GM19238 (cell line): Measurements from ENCODE around the gene OOSP2.
"Not testable (repeated sequence)": the region's sequence is repeated elsewhere in the genome, so short reads cannot be mapped to it uniquely, and the experiment has no call there.

Experiments
- DNase-seq: peaks from one replicate; pipeline ENCODE4 v3.0.0; 2011; ENCODE audit warnings: low spot score; ENCODE audit not compliant: insufficient read length

OOSP2 gene, protein sequence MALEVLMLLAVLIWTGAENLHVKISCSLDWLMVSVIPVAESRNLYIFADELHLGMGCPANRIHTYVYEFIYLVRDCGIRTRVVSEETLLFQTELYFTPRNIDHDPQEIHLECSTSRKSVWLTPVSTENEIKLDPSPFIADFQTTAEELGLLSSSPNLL

DNA sequence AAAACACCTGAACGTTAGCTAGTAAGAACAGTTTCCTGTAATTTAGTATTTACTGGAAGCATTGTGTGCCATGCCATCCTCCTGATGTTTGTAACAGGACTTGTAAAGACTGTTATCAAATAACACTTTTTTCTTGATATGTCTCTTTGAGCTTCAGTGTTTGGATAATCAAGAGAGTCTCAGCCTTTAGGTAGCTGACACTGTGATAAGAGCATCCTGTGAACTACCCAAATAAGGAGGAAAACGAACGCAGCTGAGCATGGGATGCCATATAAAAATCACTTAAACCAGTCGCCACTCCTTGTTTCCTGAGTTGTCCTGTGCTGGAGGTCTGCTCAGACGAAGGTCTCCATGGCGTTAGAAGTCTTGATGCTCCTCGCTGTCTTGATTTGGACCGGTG is at the start of gene OOSP2:
OOSP2 (plus strand) TSS at position 301 of the 400 bp plus-strand sequence; CDS start at position 352, 51 bp downstream.
- DNase-seq: no peak

DNA sequence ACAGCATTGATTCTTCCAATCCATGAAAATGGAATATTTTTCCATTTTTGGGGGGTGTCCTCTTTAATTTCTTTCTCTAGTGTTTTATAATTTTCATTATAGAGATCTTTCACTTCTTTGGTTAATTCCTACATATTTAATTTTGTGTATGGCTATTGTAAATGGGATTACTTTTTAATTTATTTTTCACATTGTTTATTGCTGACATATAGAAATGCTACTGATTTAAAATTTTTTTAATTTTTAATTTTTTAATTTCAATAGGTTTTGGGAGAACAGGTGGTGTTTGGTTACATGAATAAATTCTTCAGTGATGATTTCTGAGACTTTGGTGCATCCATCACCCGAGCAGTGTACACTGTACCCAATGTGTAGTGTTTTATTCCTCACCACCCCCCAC is 49.8 kb upstream of the OOSP2 start:
- no peak for DNase-seq

DNA sequence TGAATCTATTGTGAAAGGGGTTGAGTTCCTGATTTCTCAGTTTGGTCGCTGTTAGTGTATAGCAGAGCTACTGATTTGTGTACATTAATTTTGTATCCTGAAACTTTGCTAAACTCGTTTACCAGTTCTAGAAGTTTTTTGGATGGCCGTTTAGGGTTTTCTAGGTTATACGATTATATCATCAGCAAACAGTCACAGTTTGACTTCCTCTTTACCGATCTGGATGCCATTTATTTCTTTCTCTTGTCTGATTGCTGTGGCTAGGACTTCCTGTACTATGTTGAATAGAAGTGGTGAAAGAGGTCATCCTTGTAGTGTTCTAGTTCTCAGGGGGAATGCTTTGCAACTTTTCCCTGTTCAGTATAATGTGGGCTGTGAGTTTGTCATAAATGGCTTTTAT is 47.8 kb upstream of the OOSP2 start:
- no peak for DNase-seq

DNA sequence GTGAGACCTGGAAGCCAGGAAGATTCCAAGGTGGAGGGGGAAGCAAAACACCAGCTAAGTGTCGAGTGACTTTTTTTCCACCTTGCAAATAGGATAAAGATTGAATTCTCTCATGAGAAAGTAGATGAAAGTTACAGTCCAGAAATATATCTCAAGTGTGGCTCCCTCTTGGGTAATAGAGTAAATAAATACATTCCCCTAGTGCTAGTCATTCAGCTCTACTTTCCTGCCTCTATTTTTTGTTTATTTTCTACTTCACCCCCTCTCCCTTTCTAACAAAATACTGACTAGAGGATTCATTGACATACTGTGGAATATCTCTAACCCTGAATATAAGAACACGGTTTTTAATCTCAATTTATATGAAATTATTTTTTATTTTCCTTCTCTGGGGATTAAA is 42.4 kb upstream of the OOSP2 start:
- DNase-seq: no peak

DNA sequence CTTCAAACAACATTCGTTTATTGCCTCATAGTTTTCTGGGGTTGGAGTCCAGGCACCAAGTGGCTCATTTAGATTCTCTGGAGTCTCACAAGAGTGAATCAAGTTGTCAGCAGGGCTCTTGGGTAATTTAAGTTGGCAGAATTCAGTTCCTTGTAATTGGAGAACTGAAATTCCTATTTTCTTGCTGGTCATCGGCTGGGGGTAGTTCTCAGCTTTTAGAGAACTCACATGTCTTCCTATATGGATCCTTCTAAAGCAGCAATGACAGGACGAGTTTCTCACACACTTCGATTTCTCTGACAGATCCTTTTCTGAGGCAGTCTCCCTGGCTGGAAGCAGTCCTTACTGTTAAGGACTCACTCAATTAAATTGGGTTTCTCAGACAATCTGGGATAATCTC is 40.5 kb upstream of the OOSP2 start:
- no peak for DNase-seq

DNA sequence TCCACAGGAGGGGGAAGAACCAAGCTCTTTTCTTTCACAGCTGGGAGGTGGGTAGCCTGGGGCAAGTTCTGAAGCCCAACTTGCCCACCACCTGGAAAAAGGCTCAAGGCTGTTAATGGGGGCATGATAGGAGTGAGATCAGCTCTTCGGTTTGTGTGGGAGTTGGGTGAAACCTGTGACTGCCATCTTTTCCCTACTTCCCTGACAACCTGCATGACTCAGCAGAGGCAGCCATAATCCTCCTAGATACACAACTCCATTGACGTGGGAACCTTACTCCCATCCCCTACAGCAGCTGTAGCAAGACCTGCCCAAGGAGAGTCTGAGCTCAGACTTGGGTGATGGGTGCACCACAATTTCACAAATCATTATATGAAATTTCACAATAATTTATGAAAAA is 36.5 kb upstream of the OOSP2 start:
- no peak for DNase-seq

DNA sequence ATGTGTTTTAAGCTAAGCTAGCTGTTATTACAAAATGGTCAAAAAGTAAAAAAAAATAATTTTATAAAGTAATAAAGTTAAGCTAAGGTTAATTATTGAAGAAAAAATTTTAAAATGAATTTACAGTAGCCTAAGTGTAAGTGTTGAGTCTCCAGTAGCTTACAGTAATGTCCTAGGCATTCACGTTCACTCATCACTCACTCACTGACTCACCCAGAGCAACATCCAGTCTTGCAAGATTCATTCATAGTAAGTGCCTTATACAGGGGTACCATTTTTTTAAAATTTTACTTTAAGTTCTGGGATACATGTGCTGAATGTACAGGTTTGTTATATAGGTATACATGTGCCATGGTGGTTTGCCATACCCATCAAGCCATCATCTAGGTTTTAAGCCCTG is 34.8 kb upstream of the OOSP2 start:
- no peak for DNase-seq

DNA sequence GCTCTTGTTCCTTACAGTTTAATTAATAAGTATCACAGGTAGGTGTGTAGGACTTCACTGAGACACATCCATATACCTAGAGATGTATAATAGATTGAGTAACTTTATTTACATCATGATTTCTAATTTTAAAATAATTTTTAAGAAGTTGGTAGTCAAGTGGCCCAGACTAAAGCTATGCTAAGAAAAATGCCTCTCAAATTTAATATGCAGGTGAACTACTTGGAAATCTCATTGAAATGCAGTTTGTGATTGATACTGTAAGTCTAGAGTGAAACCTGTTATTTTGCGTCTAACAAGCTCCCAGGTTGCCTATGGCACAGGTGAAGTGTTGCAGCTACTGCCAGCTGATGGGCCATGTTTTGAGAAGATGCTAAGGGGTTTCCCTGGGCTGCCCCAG is 23.3 kb upstream of the OOSP2 start, which contains the start of gene OOSP4B:
OOSP4B (plus strand) TSS at position 301 of the 400 bp plus-strand sequence.
- DNase-seq: no peak

DNA sequence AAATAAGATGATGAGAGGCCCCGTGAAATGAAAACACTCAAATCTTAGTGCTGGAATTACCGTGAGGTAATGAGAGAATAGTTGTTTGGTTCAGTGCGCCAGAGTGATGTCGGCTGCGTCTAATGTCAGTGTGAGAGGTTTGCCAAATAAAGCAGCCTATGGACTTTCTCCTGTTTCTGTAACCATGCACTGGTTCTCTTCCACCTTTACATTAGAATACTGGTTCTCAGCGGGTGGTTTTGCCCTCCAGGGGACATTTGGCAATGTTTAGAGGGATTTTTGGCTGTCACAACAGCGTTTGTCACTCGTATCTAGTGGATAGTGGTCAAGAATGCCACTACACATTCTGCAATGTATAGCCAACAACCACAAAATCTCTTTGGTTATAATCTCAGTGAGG is 22.2 kb upstream of the OOSP2 start:
- no peak for DNase-seq

DNA sequence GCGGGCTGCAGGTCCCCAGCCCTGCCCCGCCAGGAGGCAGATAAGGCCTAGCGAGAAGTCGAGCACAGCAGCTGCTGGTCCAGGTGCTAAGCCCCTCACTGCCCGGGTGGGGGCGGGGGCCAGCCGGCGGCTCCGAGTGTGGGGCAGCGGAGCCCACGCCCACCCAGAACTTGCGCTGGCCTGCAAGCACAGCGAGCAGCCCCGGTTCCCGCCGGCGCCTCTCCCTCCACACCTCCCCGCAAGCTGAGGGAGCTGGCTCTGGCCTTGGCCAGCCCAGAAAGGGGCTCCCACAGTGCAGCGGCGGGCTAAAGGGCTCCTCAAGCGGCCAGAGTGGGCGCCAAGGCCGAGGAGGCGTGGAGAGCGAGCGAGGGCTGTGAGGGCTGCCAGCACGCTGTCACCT is 19.8 kb upstream of the OOSP2 start:
- not testable (repeated sequence) for DNase-seq

DNA sequence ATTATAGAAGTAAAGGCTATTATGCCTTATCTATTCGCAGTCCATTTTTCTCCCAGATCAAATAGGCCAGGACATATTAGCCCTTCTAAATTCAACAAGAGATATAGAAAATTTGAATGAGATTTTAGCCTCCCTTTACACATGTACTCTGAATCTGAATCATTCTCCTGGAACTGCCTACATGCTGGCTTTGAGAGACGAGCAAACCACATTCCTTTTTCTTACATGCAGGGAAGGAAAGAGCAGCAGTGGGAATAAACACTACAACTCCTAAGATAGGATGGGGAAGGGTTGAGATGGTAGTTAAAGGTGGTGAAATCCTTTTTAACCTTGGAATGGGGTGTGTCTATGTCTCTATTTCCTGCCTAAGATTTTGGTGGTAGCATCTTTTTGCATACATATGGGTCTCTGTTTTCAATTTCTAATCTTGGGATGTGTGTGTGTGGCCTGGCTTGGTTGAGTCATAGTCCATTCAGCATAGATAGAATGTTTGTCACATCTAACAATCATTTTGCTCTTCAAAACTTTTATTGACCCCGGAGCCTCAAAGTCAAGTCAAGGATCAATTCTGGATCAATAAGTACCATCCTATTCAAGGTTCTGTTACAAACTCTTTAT is 11.1 kb upstream of the OOSP2 start:
- DNase-seq: no peak

DNA sequence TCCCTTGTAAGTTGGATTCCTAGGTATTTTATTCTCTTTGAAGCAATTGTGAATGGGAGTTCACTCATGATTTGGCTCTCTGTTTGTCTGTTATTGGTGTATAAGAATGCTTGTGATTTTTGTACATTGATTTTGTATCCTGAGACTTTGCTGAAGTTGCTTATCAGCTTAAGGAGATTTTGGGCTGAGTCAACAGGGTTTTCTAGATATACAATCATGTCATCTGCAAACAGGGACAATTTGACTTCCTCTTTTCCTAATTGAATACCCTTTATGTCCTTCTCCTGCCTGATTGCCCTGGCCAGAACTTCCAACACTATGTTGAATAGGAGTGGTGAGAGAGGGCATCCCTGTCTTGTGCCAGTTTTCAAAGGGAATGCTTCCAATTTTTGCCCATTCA is 10.2 kb downstream of the OOSP2 start:
- not testable (repeated sequence) for DNase-seq

DNA sequence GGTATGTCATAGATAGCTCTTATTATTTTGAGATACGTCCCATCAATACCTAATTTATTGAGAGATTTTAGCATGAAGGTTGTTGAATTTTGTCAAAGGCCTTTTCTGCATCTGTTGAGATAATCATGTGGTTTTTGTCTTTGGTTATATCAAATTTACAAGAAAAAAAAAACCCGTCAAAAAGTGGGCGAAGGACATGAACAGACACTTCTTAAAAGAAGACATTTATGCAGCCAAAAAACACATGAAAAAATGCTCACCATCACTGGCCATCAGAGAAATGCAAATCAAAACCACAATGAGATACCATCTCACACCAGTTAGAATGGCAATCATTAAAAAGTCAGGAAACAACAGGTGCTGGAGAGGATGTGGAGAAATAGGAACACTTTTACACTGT is 10.6 kb downstream of the OOSP2 start:
- DNase-seq: not testable (repeated sequence)

DNA sequence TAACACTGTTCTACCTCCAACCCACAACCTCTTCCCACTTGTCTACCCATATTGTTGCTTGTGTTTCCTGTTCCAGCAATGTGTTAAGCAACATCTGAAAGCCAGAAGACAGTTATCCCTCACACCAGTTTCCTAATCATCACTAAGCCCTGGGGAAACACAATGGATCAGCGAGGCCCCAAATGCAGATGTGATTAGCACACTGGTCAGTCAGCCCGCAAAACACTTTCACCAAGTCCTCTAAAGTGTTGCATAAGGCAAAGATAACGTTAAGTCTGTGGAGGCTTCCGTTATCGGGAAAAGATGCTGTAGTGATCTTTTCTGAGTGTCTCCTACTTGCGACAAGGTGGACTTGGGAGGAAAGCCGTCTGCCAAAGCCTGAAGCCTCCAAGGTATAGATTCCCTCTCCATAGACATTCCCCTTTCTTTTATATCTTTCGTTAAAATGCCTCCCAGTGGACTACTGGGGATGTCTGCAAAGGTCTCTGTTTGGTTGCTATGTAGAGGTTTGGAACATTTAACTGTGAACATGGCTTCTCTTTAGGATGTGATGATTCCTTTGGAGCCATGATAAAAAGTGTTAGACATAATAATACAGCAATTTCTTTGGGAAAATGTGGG is 16.2 kb downstream of the OOSP2 start, which contains the start of gene MS4A3:
MS4A3 (plus strand) TSS at position 317 of the 621 bp plus-strand sequence. CDS start 4,496 bp downstream, outside the sequence.
- no peak for DNase-seq

DNA sequence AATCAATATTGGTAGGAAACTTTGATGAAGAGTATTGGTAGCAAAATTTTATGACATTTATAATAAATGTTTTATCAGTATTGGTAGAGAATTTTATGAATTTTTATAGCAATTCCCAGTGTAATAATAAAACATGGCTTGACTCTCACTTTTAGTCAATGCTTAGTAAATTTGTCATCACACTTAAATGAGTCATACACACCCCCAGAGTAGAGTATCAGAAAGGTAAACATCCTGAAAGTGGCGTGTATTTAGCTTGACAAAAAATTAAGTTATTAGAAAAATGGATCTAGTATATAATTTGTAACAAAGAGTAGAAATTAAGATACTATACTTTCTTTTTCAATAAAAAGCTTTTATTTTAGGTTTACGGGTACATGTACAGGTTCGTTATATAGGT is 18.8 kb downstream of the OOSP2 start:
- no peak for DNase-seq

DNA sequence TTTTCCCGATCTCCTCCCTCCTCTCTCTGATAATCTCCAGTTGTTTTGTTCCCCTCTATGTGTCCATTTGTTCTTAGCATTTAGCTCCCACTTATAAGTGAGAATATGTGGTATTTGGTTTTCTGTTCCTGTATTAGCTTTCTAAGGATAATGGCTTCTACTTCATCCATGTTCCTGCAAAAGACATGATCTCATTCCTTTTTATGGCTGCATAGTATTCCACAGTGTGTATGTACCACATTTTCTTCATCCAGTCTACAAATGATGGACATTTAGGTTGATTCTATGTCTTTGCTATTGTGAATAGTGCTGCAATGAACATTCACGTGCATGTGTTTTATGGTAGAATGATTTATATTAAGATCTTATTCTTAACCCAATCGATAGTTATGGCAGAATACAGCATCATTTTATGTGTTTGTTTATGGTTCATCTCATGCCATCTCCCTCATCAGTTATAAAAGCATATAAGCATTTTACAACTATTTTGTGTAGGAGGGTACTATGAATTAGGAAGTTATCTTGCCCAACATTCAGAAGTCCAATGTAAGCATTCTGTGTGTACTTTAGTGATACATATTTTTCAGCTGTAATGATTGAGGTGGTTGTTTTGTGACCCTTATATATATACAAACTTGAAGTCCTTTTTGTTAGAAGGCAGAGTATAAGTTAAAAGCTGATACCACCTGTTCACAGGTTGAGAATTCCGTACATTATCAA is 19.5 kb downstream of the OOSP2 start:
- no peak for DNase-seq

DNA sequence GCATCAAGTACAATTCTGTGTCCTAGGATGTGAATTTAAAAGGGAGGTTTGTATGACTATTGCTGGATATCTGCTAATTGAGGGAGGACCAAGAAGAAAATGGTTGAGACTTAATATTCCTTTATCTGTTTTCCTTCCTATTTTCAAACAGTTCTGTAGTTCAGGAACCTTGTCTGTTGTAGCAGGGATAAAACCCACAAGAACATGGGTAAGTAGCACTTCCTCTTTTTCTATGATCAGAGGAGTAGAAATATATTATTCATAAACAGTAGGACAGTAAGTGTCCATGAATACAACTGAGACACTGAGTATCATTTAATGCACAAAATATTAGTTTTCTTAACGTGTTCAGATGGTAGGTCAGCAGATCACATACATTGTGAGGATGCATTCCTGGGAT is 23.9 kb downstream of the OOSP2 start:
- no peak for DNase-seq

DNA sequence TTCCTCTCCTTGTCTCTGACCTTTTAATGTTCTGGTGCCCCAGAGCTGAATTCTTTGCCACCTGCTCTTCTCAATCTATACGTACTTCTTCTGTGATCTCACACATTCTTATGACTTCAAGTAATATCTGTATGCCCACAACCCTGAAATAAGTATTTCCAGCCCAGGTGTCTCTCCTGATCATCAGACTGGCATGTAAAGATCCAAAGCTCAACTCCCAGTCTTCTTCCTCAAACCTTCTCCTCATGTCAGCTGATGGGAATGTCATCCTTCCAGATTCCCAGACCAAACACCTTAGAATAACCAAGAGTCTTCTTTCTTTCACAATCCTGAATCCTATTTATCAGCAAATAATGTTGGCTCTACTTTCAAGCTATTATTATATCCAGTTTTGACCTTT is 25.6 kb downstream of the OOSP2 start:
- DNase-seq: no peak

DNA sequence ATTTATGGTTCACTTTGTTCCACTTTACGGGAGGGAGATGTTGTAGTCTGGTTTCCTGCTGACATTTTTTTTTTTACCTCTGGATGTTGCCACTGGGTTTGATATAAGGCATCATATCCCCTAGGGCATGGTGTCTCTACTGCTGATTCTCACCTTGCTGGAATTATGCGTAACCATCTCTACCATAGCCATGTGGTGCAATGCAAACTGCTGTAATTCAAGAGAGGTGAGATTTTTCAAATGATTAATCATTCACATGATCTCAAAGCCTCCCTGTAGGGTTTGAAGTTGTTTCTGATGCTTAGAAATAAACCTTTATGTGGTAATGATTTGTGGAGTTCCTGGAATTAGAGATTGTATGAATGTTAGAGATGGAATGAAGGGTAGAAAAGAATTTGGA is 29.2 kb downstream of the OOSP2 start:
- no peak for DNase-seq

DNA sequence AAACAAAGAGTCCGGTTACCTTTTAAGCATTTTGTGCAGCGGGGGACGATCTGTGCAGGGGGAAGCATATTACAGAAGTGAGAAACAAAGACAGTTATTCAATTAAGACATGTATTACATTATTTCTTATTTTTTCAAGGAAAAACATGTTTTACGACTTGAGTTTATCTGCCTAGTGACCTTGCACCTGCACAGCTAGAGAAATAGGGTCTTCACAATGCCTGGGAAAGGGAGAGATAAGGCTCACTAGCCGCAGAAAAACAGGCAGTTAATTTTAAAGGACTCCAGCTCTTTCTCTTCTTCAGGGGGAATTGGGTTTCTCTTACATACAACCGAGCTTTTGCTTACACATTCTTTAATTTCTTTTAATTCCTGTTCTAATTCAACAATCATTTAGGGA is 31.4 kb downstream of the OOSP2 start:
- DNase-seq: not testable (repeated sequence)

DNA sequence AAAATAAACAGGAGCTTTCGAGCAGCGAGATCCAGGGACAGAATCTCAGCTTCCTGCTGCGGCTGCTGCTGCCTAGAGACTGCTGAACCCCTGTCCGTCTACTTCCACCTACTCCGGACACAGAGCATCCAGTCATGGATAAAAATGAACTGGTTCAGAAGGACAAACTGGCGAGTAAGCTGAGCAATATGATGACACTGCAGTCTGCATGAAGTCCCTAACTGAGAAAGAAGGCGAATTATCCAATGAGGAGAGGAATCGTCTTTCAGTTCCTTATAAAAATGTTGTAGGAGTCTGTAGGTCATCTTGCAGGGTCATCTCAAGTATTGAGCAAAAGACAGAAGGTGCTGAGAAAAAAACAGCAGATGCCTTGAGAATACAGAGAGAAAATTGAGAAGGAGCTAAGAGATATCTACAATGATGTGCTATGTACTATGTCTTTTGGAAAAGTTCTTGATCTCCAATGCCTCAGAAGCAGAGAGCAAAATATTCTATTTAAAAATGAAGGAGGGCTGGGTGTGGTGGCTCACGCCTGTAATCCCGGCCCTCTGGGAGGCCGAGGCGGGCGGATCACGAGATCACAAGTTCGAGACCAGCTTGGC is 37.1 kb downstream of the OOSP2 start:
- DNase-seq: no peak

DNA sequence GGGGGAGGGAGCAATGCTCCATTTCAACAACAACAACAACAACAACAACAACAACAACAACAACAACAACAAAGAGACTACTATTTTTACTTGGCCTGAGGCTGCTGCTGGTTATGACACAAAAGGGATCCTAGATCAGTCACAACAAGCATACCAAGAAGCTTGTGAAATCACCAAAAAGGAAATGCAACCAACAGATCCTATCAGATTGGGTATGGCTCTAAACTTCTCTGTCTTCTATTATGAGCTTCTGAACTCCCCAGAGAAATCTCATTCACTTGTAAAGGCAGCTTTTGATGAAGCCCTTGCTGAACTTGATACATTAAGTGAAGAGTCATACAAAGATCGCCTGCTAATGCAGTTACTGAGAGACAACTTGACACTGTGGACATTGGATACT is 37.8 kb downstream of the OOSP2 start:
- DNase-seq: no peak
